HG03558 (cell line): ENCODE data around the gene PRKCD.
A peak's percentile ranks its signal among the peaks of the same experiment; 100 is the strongest.

ENCODE experiments used
- ATAC-seq: cut with Tn5 transposase; IDR thresholded peaks from one replicate; pipeline ENCODE4 v1.9.1; 2021; ENCODE audit warnings: moderate number of reproducible peaks; ENCODE audit not compliant: unreplicated experiment; ENCODE audit errors: extremely low read depth

Gene PRKCD

DNA sequence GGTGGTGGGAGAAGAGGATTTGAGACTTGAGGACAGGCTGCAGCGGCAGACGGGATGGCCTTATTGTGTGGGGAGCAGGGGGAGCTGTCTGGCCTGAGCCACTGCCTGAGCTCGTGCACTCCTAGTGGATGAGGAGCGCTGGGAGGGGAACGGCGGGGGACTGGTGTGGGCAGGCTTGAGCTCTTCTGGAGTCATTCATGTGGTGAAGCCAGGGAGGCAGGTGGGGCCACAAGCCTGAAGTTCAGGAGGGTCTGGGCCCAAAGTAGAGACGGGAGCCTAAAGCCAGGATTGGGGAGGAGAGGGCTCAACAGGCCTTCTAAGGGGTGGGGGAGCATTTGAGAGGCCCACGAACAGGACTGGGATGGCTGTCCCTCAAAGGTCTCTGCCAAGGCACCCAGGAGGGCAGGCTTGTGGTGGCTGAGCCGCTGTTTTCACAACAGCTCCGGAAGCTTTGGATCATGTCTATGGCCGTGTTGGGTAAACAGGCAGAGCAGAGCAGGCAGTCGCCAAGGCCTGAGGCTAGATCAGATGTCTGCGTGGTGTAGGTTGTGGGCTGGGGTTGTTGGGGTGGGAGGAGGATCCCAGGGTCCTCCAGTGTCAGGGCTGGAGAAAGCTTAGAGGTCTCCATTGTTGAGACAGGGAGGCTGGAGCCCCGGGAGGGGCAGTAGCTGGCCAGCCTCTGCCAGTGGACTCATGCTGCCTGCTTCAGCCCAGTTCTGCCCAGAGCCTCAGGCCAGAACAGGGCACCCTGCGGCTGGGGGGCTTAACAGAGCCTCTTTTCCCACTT is 8.2 kb downstream of the PRKCD start:
- no peak for ATAC-seq

- ATAC-seq, result no peak
These were observed 8.9 kb downstream of the PRKCD start for GRCh38 chr3:53169832-53170324.

DNA sequence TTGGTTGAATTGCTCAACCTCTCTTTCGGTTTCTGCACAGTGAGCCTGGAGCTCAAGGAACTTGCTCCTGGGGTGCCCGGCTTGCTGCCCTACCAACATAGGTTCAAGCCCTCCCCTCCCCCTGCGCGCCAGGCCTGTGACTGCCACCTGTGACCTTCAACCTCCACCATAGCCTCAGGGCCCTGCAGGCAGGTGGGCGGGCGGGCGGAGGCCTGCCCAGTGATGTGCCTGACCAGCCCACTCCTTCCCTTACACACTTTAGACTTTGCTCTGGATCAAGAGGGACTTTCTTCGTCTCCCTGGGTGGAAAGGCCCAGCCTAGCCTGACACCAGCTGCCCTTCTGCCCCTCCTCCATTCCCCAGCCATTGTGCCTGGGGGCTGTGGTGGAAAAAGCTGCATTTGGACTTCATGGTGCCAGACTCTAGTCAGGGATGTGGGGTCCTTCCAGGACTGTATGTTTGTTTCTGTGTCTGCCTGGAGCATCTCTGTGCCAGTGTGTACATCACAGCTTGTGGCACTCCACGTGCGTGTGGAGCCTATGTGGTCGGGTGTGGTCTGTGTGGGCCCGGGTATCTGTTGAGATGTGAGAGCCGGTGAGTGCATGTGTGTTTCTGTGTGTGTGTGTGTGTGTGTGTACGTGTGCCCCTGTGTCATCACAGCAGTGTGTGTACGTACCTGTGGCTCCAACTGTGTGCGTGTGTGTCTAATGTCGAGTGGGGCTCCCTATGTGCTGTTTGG is 9.5 kb downstream of the PRKCD start:
- no peak for ATAC-seq

GRCh38 chr3:53171064-53171418 is 10.0 kb downstream of the PRKCD start:
- ATAC-seq, result no peak

- no peak for ATAC-seq
These were observed 11.0 kb downstream of the PRKCD start for GRCh38 chr3:53171827-53172505.

GRCh38 chr3:53173107-53173506 is 12.1 kb downstream of the PRKCD start:
- ATAC-seq, result no peak

- ATAC-seq, result no peak
These were observed 13.6 kb downstream of the PRKCD start for GRCh38 chr3:53174346-53175250.

DNA sequence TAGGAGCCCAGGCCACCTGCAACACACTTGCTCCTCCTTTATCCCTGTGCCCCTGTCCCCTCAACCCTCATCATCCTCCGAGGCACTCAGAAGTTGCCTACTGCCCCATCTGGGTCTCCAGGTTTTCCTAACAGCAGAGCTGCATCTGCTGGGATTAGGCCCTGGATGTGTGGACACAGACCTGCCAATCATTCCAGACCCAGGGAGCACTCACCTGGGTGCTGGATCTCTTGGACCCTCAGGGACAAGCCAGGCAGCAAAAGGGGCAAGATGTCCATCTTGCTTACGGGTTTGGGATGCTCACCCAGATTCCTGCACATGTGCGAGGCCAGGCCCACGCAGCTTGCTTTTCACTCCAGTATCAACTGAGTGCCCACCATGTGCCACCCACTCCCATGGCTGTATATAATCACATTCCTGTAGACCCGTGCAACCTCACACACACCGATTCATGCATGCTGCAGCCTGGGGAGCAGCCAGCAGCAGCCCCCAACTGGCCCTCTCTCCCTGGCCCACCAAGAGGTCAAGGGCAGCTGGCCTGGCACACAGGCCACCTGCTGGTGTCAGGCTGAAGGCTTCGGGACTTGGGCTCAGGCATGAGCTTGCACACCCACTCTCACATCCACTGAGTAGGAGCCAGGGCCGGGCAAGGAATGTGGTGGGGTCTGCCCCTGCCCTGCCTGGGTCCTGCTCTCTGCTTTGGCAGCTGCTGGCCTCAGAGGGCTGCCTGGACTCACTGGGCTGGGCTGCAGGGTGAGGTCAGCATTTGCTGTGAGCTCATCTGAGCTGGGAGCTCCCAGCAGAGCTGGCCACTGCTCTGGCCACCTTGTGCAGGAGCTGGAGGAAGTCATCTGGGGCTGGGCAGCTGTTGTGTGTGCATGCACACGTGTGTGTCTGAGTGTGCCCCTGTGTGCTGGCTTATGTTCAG is 14.9 kb downstream of the PRKCD start:
- no peak for ATAC-seq

DNA sequence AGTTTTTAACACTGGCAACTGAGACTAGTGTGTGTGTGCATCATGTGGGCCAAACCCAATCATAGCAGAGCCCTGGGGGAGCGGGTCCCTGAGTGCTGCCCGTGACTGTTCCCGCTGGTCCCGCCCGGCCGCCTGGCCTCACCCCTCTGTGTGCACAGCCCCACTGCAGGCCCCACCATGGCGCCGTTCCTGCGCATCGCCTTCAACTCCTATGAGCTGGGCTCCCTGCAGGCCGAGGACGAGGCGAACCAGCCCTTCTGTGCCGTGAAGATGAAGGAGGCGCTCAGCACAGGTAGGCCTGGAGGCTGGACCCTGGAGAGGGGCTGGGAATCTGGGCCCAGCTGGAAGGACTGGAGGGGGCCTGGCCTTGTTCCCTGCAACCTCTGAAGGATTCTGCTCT is 17.2 kb downstream of the PRKCD start:
- ATAC-seq, result no peak

DNA sequence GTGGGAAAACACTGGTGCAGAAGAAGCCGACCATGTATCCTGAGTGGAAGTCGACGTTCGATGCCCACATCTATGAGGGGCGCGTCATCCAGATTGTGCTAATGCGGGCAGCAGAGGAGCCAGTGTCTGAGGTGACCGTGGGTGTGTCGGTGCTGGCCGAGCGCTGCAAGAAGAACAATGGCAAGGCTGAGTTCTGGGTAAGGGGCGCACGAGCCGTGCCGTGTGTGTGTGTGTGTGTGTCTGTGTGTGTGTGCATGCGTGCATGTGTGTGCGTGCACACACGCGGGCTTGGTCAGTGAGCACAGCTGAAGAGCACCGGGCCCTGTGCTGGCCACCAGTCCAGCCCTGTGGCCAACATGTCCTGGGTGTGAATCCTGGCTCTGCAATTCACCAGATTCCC is 18.6 kb downstream of the PRKCD start:
- ATAC-seq, result no peak

DNA sequence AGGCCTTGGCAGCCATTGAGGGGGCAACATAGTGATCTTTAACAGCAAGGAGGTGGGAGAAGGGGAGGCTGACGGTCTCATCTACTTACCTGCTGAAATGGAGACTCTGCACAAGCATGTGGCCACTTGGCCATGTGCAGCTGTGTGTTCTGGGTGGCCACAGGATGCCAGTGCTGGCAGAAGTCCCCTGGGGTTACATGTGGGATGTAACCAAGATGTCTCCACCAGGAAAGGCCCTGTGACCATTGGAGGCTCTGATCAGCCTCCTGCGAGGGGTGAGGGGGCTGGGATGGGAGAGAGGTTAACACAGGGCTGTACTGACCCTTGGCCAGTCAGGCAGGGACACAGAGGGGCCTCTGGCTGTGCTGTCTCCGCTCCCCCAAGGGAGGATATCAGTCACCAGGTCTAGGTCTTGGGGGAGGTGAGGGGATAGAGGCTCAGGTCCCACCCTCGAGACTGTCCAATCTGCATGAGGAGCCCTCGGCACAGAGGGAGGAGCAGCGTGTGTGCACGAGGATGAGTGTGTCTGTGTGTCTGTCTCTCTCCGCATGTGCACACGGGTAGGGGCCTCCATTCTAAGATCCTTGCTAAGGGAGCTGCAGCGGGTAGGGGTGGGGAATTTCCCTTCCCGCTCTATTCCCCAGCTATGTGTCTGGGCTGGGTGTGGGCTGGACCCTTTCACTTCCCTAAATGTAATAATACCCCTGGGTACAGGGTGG is 19.5 kb downstream of the PRKCD start:
- peak; percentile 55 for ATAC-seq

DNA sequence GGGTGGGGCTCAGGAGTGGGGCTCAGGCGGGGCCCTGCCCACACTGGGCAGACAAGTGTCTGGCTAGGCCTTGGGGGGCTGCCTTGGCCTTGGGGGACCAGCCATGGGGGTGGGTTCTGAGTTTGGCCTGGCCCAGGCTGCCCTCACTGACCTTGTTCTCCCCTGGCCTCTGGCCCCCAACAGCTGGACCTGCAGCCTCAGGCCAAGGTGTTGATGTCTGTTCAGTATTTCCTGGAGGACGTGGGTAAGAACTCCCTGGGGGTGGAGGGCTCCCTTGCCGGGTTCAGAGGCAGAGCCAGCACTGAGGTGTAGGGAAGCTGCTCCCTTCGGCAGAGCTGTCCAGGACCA is 20.0 kb downstream of the PRKCD start:
- ATAC-seq, result no peak

- no peak for ATAC-seq
These were observed 20.5 kb downstream of the PRKCD start for GRCh38 chr3:53181528-53181927.

GRCh38 chr3:53182764-53183355 is 21.9 kb downstream of the PRKCD start:
- no peak for ATAC-seq

- no peak for ATAC-seq
These were observed 22.5 kb downstream of the PRKCD start for GRCh38 chr3:53183514-53183913.

GRCh38 chr3:53184701-53185100 is 23.7 kb downstream of the PRKCD start:
- ATAC-seq, result no peak

DNA sequence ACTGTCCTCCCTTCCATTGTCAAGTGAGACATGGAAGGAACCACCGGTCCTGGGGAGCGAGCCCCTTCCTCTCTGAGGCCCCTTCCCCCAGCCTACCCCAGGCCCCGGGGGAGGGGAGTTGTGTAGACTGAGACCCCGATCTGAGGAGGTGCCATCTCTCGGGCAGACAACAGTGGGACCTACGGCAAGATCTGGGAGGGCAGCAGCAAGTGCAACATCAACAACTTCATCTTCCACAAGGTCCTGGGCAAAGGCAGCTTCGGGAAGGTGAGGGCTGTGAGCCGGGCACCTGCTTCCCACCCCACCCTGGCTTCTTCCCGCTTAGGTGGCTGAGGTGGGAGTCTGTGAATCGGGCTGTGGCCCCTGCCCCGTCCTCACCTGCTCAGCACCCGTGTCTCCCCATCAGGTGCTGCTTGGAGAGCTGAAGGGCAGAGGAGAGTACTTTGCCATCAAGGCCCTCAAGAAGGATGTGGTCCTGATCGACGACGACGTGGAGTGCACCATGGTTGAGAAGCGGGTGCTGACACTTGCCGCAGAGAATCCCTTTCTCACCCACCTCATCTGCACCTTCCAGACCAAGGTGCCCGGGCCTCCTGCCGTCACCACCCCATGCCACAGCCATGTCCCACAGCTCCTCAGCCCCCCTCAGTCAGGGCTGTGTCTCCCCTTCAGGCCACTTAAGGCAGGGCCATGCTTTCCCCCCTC is 24.9 kb downstream of the PRKCD start:
- no peak for ATAC-seq

DNA sequence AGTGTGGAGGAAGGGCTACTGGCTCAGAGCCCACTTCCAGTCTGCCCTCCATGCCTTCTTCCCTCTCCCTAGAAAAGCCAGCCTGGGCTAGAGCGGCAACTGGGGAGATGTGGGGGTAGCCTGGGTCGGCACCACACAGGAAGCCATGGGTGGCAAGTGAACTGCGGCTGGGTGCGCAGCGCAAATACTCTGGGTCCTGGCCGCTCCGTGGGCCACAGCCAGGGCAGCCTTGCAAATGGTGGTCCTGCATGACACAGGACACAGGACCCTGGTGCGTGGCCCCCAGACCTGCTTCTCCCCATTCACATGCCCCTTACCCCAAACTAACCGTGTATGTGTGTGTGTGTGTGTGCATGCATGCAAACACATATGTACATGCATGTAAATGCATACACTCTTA is 25.7 kb downstream of the PRKCD start:
- no peak for ATAC-seq
